ENCODE results near the gene HEATR5A.
A peak's percentile ranks its signal among the peaks of the same experiment; 100 is the strongest.

Gene HEATR5A

GRCh38 chr14:31435276-31435675 is 14.9 kb upstream of the HEATR5A start:
- H3K27me3 ChIP-seq: no peaks in the 10 kb centered on the region
- peaks cover 0 to 9% (median 0%) of the 10 kb centered on the region in 10 experiments; a peak in 2 of 20 replicates for H3K4me1 ChIP-seq
- H3K36me3 ChIP-seq: peaks cover 0 to 21% (median 7%) of the 10 kb centered on the region in 11 experiments; a peak in 5 of 22 replicates
- H3K9me3 ChIP-seq (replicated peaks in 1 of 11): peaks cover 19 to 43% (median 33%) of the 10 kb centered on the region in 11 experiments
- H3K4me3 ChIP-seq: no peak overlapping the region
- H4K20me1 ChIP-seq: no peaks in the 10 kb centered on the region
- TF ChIP-seq Cebpa-rat (IDR thresholded peaks at IDR 0.05): no peak
- H3K4me2 ChIP-seq: peak overlapping the region in 1 of 11 experiments; percentile 40; a peak in 2 of 22 replicates
- H3K9ac ChIP-seq: no peak overlapping the region
- H3K27ac ChIP-seq: no peak overlapping the region

GRCh38 chr14:31430634-31431264 is 10.4 kb upstream of the HEATR5A start:
- Histone ChIP-seq H3K27me3 (no peaks in the 10 kb centered on the region), H3K9me3 (replicated peaks in 1 of 11) (peaks cover 12 to 27% (median 22%) of the 10 kb centered on the region in 11 experiments), H3K36me3 (peaks cover 0 to 19% (median 6%) of the 10 kb centered on the region in 11 experiments; a peak in 5 of 22 replicates), H4K20me1 (no peaks in the 10 kb centered on the region), H3K9ac (no peak overlapping the region), H3K4me3 (no peak overlapping the region), H3K27ac (no peak overlapping the region), H3K4me1 (peaks cover 0 to 6% (median 0%) of the 10 kb centered on the region in 10 experiments; a peak in 2 of 20 replicates), H3K4me2 (no peak overlapping the region)
- no peak for TF ChIP-seq Cebpa-rat (IDR thresholded peaks at IDR 0.05)

GRCh38 chr14:31429791-31430190 is 9.4 kb upstream of the HEATR5A start:
- Histone ChIP-seq H3K27ac (no peak overlapping the region), H3K36me3 (peaks cover 0 to 19% (median 6%) of the 10 kb centered on the region in 11 experiments; a peak in 5 of 22 replicates), H3K4me3 (no peak overlapping the region), H3K27me3 (no peaks in the 10 kb centered on the region), H3K9ac (no peak overlapping the region), H3K4me2 (no peak overlapping the region), H3K9me3 (replicated peaks in 1 of 11) (peaks cover 12 to 27% (median 22%) of the 10 kb centered on the region in 11 experiments), H3K4me1 (no peaks in the 10 kb centered on the region), H4K20me1 (no peaks in the 10 kb centered on the region)
- no peak for TF ChIP-seq Cebpa-rat (IDR thresholded peaks at IDR 0.05)

GRCh38 chr14:31428011-31428410 is 7.7 kb upstream of the HEATR5A start:
- no peak overlapping the region for H3K27ac ChIP-seq

GRCh38 chr14:31426663-31427062 is 6.3 kb upstream of the HEATR5A start:
- TF ChIP-seq Cebpa-rat (IDR thresholded peaks at IDR 0.05): no peak

More at GRCh38 chr14:31428011-31428410, 7.7 kb upstream of the HEATR5A start:
- TF ChIP-seq Cebpa-rat (IDR thresholded peaks at IDR 0.05): no peak
- Histone ChIP-seq H3K36me3 (peaks cover 0 to 19% (median 6%) of the 10 kb centered on the region in 11 experiments; a peak in 5 of 22 replicates), H3K9ac (no peak overlapping the region), H3K4me1 (no peaks in the 10 kb centered on the region), H3K4me3 (no peak overlapping the region), H4K20me1 (no peaks in the 10 kb centered on the region), H3K9me3 (replicated peaks in 1 of 11) (peaks cover 12 to 25% (median 22%) of the 10 kb centered on the region in 11 experiments), H3K4me2 (no peak overlapping the region), H3K27me3 (no peaks in the 10 kb centered on the region)

GRCh38 chr14:31425905-31426304 is 5.6 kb upstream of the HEATR5A start:
- Histone ChIP-seq H3K4me1 (peaks cover 0 to 5% (median 4%) of the 10 kb centered on the region in 10 experiments; a peak in 11 of 20 replicates), H3K27me3 (no peaks in the 10 kb centered on the region), H3K4me3 (no peak overlapping the region), H3K9ac (no peak overlapping the region), H4K20me1 (no peaks in the 10 kb centered on the region), H3K27ac (no peak overlapping the region), H3K9me3 (replicated peaks in 1 of 11) (peaks cover 0 to 4% (median under 1%) of the 10 kb centered on the region in 11 experiments; a peak in 4 of 22 replicates), H3K4me2 (no peak overlapping the region), H3K36me3 (0 out of 22 replicates have a peak, but pooled peaks cover 0 to under 1% (median 0%) of the 10 kb centered on the region in 11 experiments)
- TF ChIP-seq Cebpa-rat (IDR thresholded peaks at IDR 0.05): no peak

More at GRCh38 chr14:31426663-31427062, 6.3 kb upstream of the HEATR5A start:
- Histone ChIP-seq H3K4me2 (no peak overlapping the region), H3K4me1 (no peaks in the 10 kb centered on the region), H4K20me1 (no peaks in the 10 kb centered on the region), H3K36me3 (peaks cover 0 to 8% (median 2%) of the 10 kb centered on the region in 11 experiments; a peak in 5 of 22 replicates), H3K9me3 (replicated peaks in 1 of 11) (peaks cover 2 to 11% (median 8%) of the 10 kb centered on the region in 11 experiments; a peak in 21 of 22 replicates), H3K27ac (no peak overlapping the region), H3K4me3 (no peak overlapping the region), H3K27me3 (no peaks in the 10 kb centered on the region), H3K9ac (no peak overlapping the region)

- Histone ChIP-seq H3K36me3 (peaks cover 0 to 12% (median 0%) of the 10 kb centered on the region in 11 experiments; a peak in 2 of 22 replicates), H3K9me3 (replicated peaks in 1 of 11) (no peaks in the 10 kb centered on the region), H3K27ac (peak overlapping the region in 10 of 11 experiments; percentile 49 to 85 (median 78); a peak in 17 of 22 replicates), H3K4me2 (peak overlapping the region; percentile 70 to 98 (median 84); a peak in 18 of 22 replicates), H3K27me3 (peaks cover 0 to 21% (median 12%) of the 10 kb centered on the region in 11 experiments; a peak in 9 of 22 replicates), H3K9ac (peak overlapping the region in 9 of 11 experiments; percentile 75 to 94 (median 87); a peak in 12 of 22 replicates), H3K4me1 (peaks cover 6 to 22% (median 13%) of the 10 kb centered on the region in 10 experiments; a peak in 16 of 20 replicates), H4K20me1 (peaks cover 0 to 28% (median 5%) of the 10 kb centered on the region in 11 experiments; a peak in 8 of 22 replicates), H3K4me3 (peak overlapping the region in 6 of 10 experiments; percentile 74 to 99 (median 94); a peak in 11 of 20 replicates)
- no peak for TF ChIP-seq Cebpa-rat (IDR thresholded peaks at IDR 0.05)
Measured at GRCh38 chr14:31421200-31421599, 850 bp upstream of the HEATR5A start.

GRCh38 chr14:31419967-31420318 is 407 bp downstream of the HEATR5A start:
- Histone ChIP-seq H3K27me3 (peaks cover 0 to 21% (median 12%) of the 10 kb centered on the region in 11 experiments; a peak in 9 of 22 replicates), H3K9ac (peak overlapping the region; percentile 75 to 94 (median 87)), H3K4me2 (peak overlapping the region; percentile 75 to 99 (median 91)), H4K20me1 (peaks cover 0 to 40% (median 5%) of the 10 kb centered on the region in 11 experiments; a peak in 8 of 22 replicates), H3K27ac (peak overlapping the region; percentile 55 to 82 (median 73)), H3K36me3 (peaks cover 0 to 12% (median 0%) of the 10 kb centered on the region in 11 experiments; a peak in 2 of 22 replicates), H3K4me1 (peaks cover 6 to 22% (median 13%) of the 10 kb centered on the region in 10 experiments; a peak in 16 of 20 replicates), H3K9me3 (replicated peaks in 1 of 11) (no peaks in the 10 kb centered on the region), H3K4me3 (peak overlapping the region; percentile 74 to 99 (median 94))
- TF ChIP-seq Cebpa-rat (IDR thresholded peaks at IDR 0.05): no peak

Measured in BLaER1 treated with 17β-estradiol and CSF1 and Interleukin-3, amounts not matched to agents 10 nM and 100 nM (cell line).